Lower lobe of right lung (tissue), 2 donors: ENCODE results near the gene ANKMY1. TPM values are rescaled to one million over a fixed set of nuclear protein-coding genes. Genes with fewer than 3 reads are reported as not detected.

Source experiments
- ATAC-seq, 2 donors: fragments of 200-7000 bp; cut with Tn5 transposase; one replicate each; pipeline ENCODE4 v1.9.1; 2020 to 2022; ENCODE audit warnings: mild to moderate bottlenecking in 2 of 2, moderate library complexity in 2 of 2
- DNase-seq: peaks from one replicate; pipeline ENCODE4 v3.0.0-alpha.2; 2020
- H3K27ac ChIP-seq: fragments of 200-600 bp; one replicate; pipeline ENCODE4 v1.8.0; 2022
- H3K27me3 ChIP-seq: fragments of 200-600 bp; one replicate; pipeline ENCODE4 v1.8.0; 2022; ENCODE audit warnings: low read depth
- H3K36me3 ChIP-seq: fragments of 200-600 bp; one replicate; pipeline ENCODE4 v1.8.0; 2022; ENCODE audit warnings: mild to moderate bottlenecking
- H3K4me1 ChIP-seq: fragments of 200-600 bp; one replicate; pipeline ENCODE4 v1.8.0; 2022
- H3K4me3 ChIP-seq: fragments of 200-600 bp; one replicate; pipeline ENCODE4 v1.8.0; 2022; ENCODE audit warnings: mild to moderate bottlenecking
- H3K9me3 ChIP-seq: fragments of 200-600 bp; one replicate; pipeline ENCODE4 v1.8.0; 2022
- intact Hi-C: fragments of 100-400 bp; cut with DNase I; formaldehyde crosslinking; loops from one replicate; pipeline ENCODE4 v1.11.0; 2022
- total RNA-seq: library from RNA; stranded (reverse); fragmentation: NEBNext Ultra II Directional; extraction: Animal tissue kit (Norgen Biotek cat#: 25700); gene quantifications from one replicate; pipeline ENCODE4 v1.2.1, GENCODE V29; 2021
- TF ChIP-seq, protein P1 (sequence below): fragments of 200-600 bp; IDR thresholded peaks from one replicate; pipeline ENCODE4 v1.8.0; 2022; ENCODE audit warnings: antibody characterized with exemption, mild to moderate bottlenecking
- donor health status: DM: no; HTN: yes; CAD: no; lungs with severe emphysema.

The ANKMY1 gene
- total RNA-seq, 1 donor from 2014 or later, result 29.3 TPM

GRCh38 chr2:240462073-240462706 is 95.6 kb downstream of the ANKMY1 start:
- H3K9me3 ChIP-seq, result no peaks in the 10 kb centered on the region
- no peaks in the 10 kb centered on the region for H3K36me3 ChIP-seq
- TF ChIP-seq, protein P1, sequence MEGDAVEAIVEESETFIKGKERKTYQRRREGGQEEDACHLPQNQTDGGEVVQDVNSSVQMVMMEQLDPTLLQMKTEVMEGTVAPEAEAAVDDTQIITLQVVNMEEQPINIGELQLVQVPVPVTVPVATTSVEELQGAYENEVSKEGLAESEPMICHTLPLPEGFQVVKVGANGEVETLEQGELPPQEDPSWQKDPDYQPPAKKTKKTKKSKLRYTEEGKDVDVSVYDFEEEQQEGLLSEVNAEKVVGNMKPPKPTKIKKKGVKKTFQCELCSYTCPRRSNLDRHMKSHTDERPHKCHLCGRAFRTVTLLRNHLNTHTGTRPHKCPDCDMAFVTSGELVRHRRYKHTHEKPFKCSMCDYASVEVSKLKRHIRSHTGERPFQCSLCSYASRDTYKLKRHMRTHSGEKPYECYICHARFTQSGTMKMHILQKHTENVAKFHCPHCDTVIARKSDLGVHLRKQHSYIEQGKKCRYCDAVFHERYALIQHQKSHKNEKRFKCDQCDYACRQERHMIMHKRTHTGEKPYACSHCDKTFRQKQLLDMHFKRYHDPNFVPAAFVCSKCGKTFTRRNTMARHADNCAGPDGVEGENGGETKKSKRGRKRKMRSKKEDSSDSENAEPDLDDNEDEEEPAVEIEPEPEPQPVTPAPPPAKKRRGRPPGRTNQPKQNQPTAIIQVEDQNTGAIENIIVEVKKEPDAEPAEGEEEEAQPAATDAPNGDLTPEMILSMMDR, result no peak
- H3K4me3 ChIP-seq, result no peak overlapping the region
- H3K27ac ChIP-seq, result no peak overlapping the region
- no peaks in the 10 kb centered on the region for H3K27me3 ChIP-seq
- H3K4me1 ChIP-seq, result no peaks in the 10 kb centered on the region
- intact Hi-C loops, result no loop called here
- DNase-seq (peak; percentile 41), ATAC-seq (no peak)

DNA sequence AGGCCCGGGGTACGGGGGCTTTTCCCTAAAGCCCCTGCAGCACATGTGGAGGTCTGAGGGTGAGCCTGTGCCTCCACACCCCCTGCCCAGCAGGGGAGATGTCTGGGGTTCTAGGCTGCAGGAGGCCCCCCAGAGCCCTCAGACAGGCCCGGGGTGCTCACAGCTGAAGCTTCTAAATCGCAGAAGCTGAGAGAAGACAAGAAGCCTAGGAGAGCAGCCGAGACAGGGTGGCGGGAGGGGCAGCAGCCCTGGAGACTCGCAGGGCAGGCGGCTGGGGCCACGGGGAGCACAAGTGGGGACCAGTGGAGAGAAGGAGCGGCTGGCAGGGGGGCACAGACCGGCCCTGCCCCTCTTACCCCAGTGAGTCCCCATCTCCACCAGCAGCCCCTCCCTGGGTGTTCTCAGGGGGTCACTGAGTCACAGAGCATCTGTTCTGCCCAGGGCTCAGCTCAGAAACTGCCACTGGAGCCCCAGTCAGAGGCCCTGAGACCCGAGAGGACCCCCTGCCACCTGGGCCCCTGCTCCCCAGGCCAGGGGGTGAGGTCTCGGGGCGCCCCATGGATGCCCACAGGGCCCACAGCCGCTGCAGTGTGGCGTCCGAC is 96.2 kb downstream of the ANKMY1 start:
- Histone ChIP-seq H3K4me1 (no peaks in the 10 kb centered on the region), H3K27me3 (no peaks in the 10 kb centered on the region), H3K27ac (no peak overlapping the region), H3K4me3 (no peak overlapping the region), H3K9me3 (no peaks in the 10 kb centered on the region), H3K36me3 (no peaks in the 10 kb centered on the region)
- TF ChIP-seq, protein P1, result no peak
- no peak for ATAC-seq
- DNase-seq, result peak; percentile 28
- intact Hi-C loops, result no loop called here

GRCh38 chr2:240460781-240461431 is 96.9 kb downstream of the ANKMY1 start:
- Histone ChIP-seq H3K27ac (no peak overlapping the region), H3K27me3 (peaks cover 4% of the 10 kb centered on the region), H3K36me3 (no peaks in the 10 kb centered on the region), H3K4me3 (no peak overlapping the region), H3K4me1 (peaks cover under 1% of the 10 kb centered on the region), H3K9me3 (no peaks in the 10 kb centered on the region)
- no peak for ATAC-seq
- TF ChIP-seq, protein P1, result no peak
- DNase-seq, result peak; percentile 38
- intact Hi-C loops, result no loop called here

DNA sequence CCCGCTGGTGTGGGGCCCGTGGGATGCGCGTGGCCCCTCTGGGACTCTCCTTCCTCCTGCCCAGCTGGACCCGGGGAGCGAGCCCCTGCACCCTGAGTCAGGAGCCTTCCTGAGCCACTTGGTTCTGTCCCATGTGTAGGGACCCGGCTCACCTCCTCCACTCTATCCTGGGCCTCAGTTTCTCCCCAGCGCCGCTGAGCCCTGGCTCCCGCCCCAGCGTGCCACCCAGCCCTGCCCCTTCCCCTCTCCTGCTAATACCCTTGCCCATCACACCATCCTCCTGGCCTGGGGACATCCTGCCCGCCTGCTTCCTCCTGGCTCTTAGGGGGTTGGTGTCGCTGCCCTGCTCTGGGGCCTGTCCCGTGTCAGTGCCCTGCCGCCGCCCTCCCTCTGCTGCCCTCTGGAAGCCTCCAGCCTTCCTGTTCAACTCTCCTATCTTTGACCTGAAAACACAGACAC is 97.5 kb downstream of the ANKMY1 start:
- no peaks in the 10 kb centered on the region for H3K36me3 ChIP-seq
- no peaks in the 10 kb centered on the region for H3K9me3 ChIP-seq
- H3K4me3 ChIP-seq, result no peak overlapping the region
- DNase-seq (peak; percentile 36), ATAC-seq (no peak)
- no peak overlapping the region for H3K27ac ChIP-seq
- TF ChIP-seq, protein P1, result no peak
- intact Hi-C loops, result no loop called here
- H3K27me3 ChIP-seq, result peaks cover 8% of the 10 kb centered on the region
- peaks cover 6% of the 10 kb centered on the region for H3K4me1 ChIP-seq

- DNase-seq (peak; percentile 46), ATAC-seq (no peak)
- intact Hi-C loops, result no loop called here
- peaks cover 12% of the 10 kb centered on the region for H3K27me3 ChIP-seq
- H3K4me1 ChIP-seq, result peaks cover 9% of the 10 kb centered on the region
- TF ChIP-seq, protein P1, result no peak
- H3K9me3 ChIP-seq, result no peaks in the 10 kb centered on the region
- H3K27ac ChIP-seq, result no peak overlapping the region
- H3K4me3 ChIP-seq, result no peak overlapping the region
- no peaks in the 10 kb centered on the region for H3K36me3 ChIP-seq
Measured at GRCh38 chr2:240459401-240460252, 98.2 kb downstream of the ANKMY1 start.
